IMR-90 (cell line): Measurements from ENCODE around the gene SYT2. TPM values are rescaled to one million over a fixed set of nuclear protein-coding genes. Genes with fewer than 3 reads are reported as not detected.

ENCODE experiments used
- ATAC-seq: fragments of 200-7000 bp; cut with Tn5 transposase; 2 replicates; pipeline ENCODE4 v1.9.1; 2020; ENCODE audit warnings: low read depth, mild to moderate bottlenecking, moderate library complexity
- BruUV-seq: library from RNA; stranded (reverse); fragments of 400-500 nt; replicated peaks from 2 replicates; lab custom pipeline; 2021; lab: Mats Ljungman, UMichigan
- CTCF ChIA-PET: fragments of 300-600 bp; formaldehyde crosslinking; extraction: SDS; loops from one replicate; lab custom pipeline; 2021; ENCODE audit warnings: antibody characterized with exemption; lab: Yijun Ruan, JAX
- POLR2A ChIA-PET: fragments of 300-600 bp; sonication (Branson Sonifier 250); formaldehyde crosslinking; loops from one replicate; lab custom pipeline; 2022; ENCODE audit warnings: antibody characterized with exemption; ENCODE audit not compliant: unreplicated experiment; lab: Charles Lee
- DNase-seq: peaks from one replicate; pipeline ENCODE4 v3.0.0; 2013
- H2AFZ ChIP-seq: replicated peaks from 2 replicates; pipeline ENCODE3; 2013; ENCODE audit warnings: low read length, mild to moderate bottlenecking; ENCODE audit not compliant: poor library complexity
- H2AK5ac ChIP-seq: 2 replicates; pipeline ENCODE4 v1.6.1; 2013; ENCODE audit warnings: low read depth, low read length, inconsistent platforms
- H2AK9ac ChIP-seq: replicated peaks from 2 replicates; pipeline ENCODE3; 2013; ENCODE audit warnings: mild to moderate bottlenecking, low read depth, low read length, moderate library complexity; ENCODE audit not compliant: poor library complexity
- H2BK120ac ChIP-seq: 2 replicates; pipeline ENCODE4 v1.6.1; 2013; ENCODE audit warnings: low read depth, low read length, inconsistent platforms
- H2BK15ac ChIP-seq: 3 replicates; pipeline ENCODE4 v1.6.1; 2013; ENCODE audit warnings: low read depth, low read length, inconsistent platforms
- H2BK20ac ChIP-seq: 2 replicates; pipeline ENCODE4 v1.6.1; 2013; ENCODE audit warnings: low read depth, mild to moderate bottlenecking, inconsistent platforms, low read length, moderate library complexity
- H2BK5ac ChIP-seq: 2 replicates; pipeline ENCODE4 v1.6.1; 2013; ENCODE audit warnings: mild to moderate bottlenecking, low read depth, low read length, inconsistent platforms; ENCODE audit not compliant: poor library complexity, severe bottlenecking
- H3K14ac ChIP-seq: replicated peaks from 2 replicates; pipeline ENCODE4 v1.6.1; 2013; ENCODE audit warnings: low read depth, low read length, inconsistent platforms
- H3K18ac ChIP-seq: 2 replicates; pipeline ENCODE4 v1.6.1; 2013; ENCODE audit warnings: low read depth, low read length, control low read depth
- H3K23ac ChIP-seq: 2 replicates; pipeline ENCODE4 v1.6.1; 2013; ENCODE audit warnings: low read depth, low read length, inconsistent platforms
- H3K27ac ChIP-seq: 2 replicates; pipeline ENCODE4 v1.5.1; 2013; ENCODE audit warnings: mild to moderate bottlenecking, control low read depth, low read length; ENCODE audit not compliant: insufficient read depth
- H3K27me3 ChIP-seq: 2 replicates; pipeline ENCODE4 v1.6.1; 2013; ENCODE audit warnings: low read length; ENCODE audit not compliant: control insufficient read depth, insufficient read depth
- H3K36me3 ChIP-seq: 2 replicates; pipeline ENCODE4 v1.6.1; 2013; ENCODE audit warnings: low read length, mixed read lengths; ENCODE audit not compliant: control insufficient read depth, insufficient read depth
- H3K4ac ChIP-seq: 2 replicates; pipeline ENCODE4 v1.6.1; 2013; ENCODE audit warnings: low read depth, low read length, inconsistent platforms
- H3K4me1 ChIP-seq: 2 replicates; pipeline ENCODE4 v1.6.1; 2013; ENCODE audit warnings: low read length, mixed read lengths; ENCODE audit not compliant: control insufficient read depth, insufficient read depth
- H3K4me2 ChIP-seq: 2 replicates; pipeline ENCODE4 v1.6.1; 2013; ENCODE audit warnings: low read depth, mild to moderate bottlenecking, control low read depth, low read length, moderate library complexity
- H3K4me3 ChIP-seq: 2 replicates; pipeline ENCODE4 v1.5.1; 2013; ENCODE audit warnings: low read depth, mild to moderate bottlenecking, control low read depth, low read length, moderate library complexity; ENCODE audit not compliant: insufficient read depth
- H3K56ac ChIP-seq: 2 replicates; pipeline ENCODE4 v1.6.1; 2013; ENCODE audit warnings: low read length, inconsistent platforms; ENCODE audit not compliant: insufficient read depth; ENCODE audit errors: extremely low read depth
- H3K79me1 ChIP-seq, 2 experiments: 2 replicates each; pipeline ENCODE4 v1.6.1; 2013; ENCODE audit warnings: low read length in 2 of 2, inconsistent platforms in 1 of 2, low read depth in 1 of 2
- H3K9ac ChIP-seq: 2 replicates; pipeline ENCODE4 v1.6.1; 2013; ENCODE audit warnings: low read depth, low read length, control low read depth
- H3K9me1 ChIP-seq: 2 replicates; pipeline ENCODE4 v1.6.1; 2013; ENCODE audit warnings: low read length, inconsistent platforms; ENCODE audit not compliant: insufficient read depth
- H3K9me3 ChIP-seq: 2 replicates; pipeline ENCODE4 v1.6.1; 2013; ENCODE audit warnings: low read length; ENCODE audit not compliant: control insufficient read depth, insufficient read depth
- H4K20me1 ChIP-seq: 2 replicates; pipeline ENCODE4 v1.6.1; 2013; ENCODE audit warnings: low read length, inconsistent platforms; ENCODE audit not compliant: insufficient read depth
- H4K5ac ChIP-seq: 2 replicates; pipeline ENCODE4 v1.6.1; 2013; ENCODE audit warnings: mild to moderate bottlenecking, low read depth, low read length, control low read depth
- H4K8ac ChIP-seq, 2 experiments: 2 replicates each; pipeline ENCODE4 v1.6.1; 2013; ENCODE audit warnings: low read depth in 2 of 2, low read length in 2 of 2, control low read depth in 1 of 2, inconsistent platforms in 1 of 2
- H4K91ac ChIP-seq: 2 replicates; pipeline ENCODE4 v1.6.1; 2013; ENCODE audit warnings: low read depth, low read length, inconsistent platforms; ENCODE audit not compliant: insufficient read depth
- CHD1 ChIP-seq: IDR thresholded peaks from 2 replicates; pipeline ENCODE4 v1.6.1; 2012; ENCODE audit warnings: low read depth, low read length, improper control_type of control experiment
- SMC3 ChIP-seq: fragments of 150-350 bp; IDR thresholded peaks from 2 replicates; pipeline ENCODE4 v1.6.1; 2016; ENCODE audit warnings: low read depth, mild to moderate bottlenecking, antibody characterized with exemption, low read length, moderate library complexity
- WGBS, 2 experiments: methylation state at CpG; one replicate each; pipeline versions ENCODE4 v1.1.5 to v1.1.7; 2013; ENCODE audit warnings: missing lambda C conversion rate in 2 of 2; ENCODE audit not compliant: insufficient read length in 1 of 2; ENCODE audit errors: extremely low coverage in 2 of 2; 5-methylcytosine and 5-hydroxymethylcytosine counted together
- dilution Hi-C: fragments of 300-500 bp; cut with HindIII; formaldehyde crosslinking; loops from one replicate; pipeline ENCODE4 v1.14.3; 2018; ENCODE audit warnings: low sequenced_read_pairs; ENCODE audit not compliant: unreplicated experiment
- in situ Hi-C: fragments of 300-500 bp; cut with MboI; formaldehyde crosslinking; loops from 3 replicates; pipeline ENCODE4 v1.14.3; 2019; ENCODE audit warnings: low sequenced_read_pairs, inconsistent platforms, mixed read lengths
- intact Hi-C: fragments of 100-400 bp; cut with micrococcal nuclease; formaldehyde crosslinking; loops from 2 replicates; pipeline ENCODE4 v1.10.0; 2022
- polyA plus RNA-seq, 3 experiments: library from polyadenylated mRNA; depleted of rRNA; stranded (reverse); fragments of >200 nt; gene quantifications; 2 replicates each; pipeline ENCODE4 v1.2.3, GENCODE V29; 2012; ENCODE audit warnings: low replicate concordance in 1 of 3
- total RNA-seq: library from RNA; depleted of rRNA; stranded (reverse); fragments of >200 nt; gene quantifications from 2 replicates; pipeline ENCODE4 v1.2.3, GENCODE V29; 2012

Gene SYT2
- total and polyA plus RNA-seq, 2 of the 4 experiments (the other 2 are of a cell fraction): under 0.01 TPM

- Histone ChIP-seq H2BK15ac (no peak overlapping the region), H3K36me3 (peaks cover 5% of the 10 kb centered on the region; the same call in 1 of the 2 replicates), H2AK5ac (no peak overlapping the region), H2AK9ac (no peak overlapping the region), H3K9ac (no peak overlapping the region), H2BK120ac (no peak overlapping the region), H4K91ac (no peak overlapping the region), H4K20me1 (no peaks in the 10 kb centered on the region), H2BK20ac (no peak overlapping the region), H3K4me1 (peaks cover 11% of the 10 kb centered on the region), H3K27me3 (no peaks in the 10 kb centered on the region), H3K56ac (no peak overlapping the region), H3K4ac (no peak overlapping the region), H2BK5ac (no peak overlapping the region), H2AFZ (no peak overlapping the region), H3K27ac (no peak overlapping the region), H3K23ac (no peak overlapping the region), H3K4me2 (no peak overlapping the region), H4K5ac (no peak overlapping the region), H3K9me1 (peaks cover 6% of the 10 kb centered on the region), H3K18ac (no peak overlapping the region), H4K8ac (no peak overlapping the region), H3K9me3 (no peaks in the 10 kb centered on the region), H3K14ac (no peak overlapping the region), H3K4me3 (no peak overlapping the region), H3K79me1 (no peaks in the 10 kb centered on the region)
- no peak for TF ChIP-seq SMC3
- TF ChIP-seq CHD1: no peak
- ChIA-PET CTCF (no interaction called here), POLR2A (no interaction called here)
- ATAC-seq (no peak), DNase-seq (no peak)
- intact Hi-C loops: no loop called here
- WGBS, 2 experiments: no CpG with 5 or more reads among the region's 1 CpG
- no TSS peak for BruUV-seq
- in situ Hi-C loops: no loop called here
- dilution Hi-C loops: no loop called here
These were observed 146.4 kb downstream of the SYT2 start for GRCh38 chr1:202563818-202564217.
